ENCODE results near the gene CSRP3. TPM values are rescaled to one million over a fixed set of nuclear protein-coding genes. Genes with fewer than 3 reads are reported as not detected.
"Not testable (repeated sequence)": the region's sequence is repeated elsewhere in the genome, so short reads cannot be mapped to it uniquely, and the experiment has no call there.

CSRP3 gene
- total RNA-seq, 1 donor from 2014 or later = not detected

DNA sequence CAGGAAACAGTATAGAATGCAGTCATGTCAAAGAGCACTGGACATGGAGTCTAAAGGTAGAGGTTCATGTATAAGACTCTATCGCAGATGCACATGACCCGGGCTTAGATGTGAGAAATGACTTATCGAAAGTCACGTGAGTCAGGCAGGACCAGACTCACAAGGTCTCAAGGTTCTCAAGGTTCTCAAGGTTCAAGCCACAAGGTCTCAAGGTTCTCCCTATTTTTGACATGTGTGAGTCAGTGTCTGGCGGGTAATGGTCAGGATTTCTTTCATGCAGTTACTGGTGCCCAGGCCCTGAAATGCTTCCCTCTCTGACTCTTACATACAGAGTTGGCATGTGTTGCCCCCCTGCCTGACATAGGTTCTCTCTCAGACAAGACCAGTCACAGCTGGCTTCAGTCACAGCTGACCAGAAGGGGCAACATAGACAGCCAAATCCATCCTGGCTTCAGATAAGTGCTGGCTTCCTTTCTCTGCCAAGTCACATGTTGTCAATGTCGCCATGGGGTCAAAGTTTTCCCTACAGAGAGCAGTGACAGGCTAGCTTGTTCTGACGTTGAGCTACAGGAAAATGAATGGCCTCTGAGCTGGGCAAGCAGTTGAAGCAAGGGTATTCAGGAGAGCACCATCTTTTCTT, 10.1 kb downstream of the CSRP3 start:
- intact Hi-C loops (cut with micrococcal nuclease) = no loop called here

DNA sequence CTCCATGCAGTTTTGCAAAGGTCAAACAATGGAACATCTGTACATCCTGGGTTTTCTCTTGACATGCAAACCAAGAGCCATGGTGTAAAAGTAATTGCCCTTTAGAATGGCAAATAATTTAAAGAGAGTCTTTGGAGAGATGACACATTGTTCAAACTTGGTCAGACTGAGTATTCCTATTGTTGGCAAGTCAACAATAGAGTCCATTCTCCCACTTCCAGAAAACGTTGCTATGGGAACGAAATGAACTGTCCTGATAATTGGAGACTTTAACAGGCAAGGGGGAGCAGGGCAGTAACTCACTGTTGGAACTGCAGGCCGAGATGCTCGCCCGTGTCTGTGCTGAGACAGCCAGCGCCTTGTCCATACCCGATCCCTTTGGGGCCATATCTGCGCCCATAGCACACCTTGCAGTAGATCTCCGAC, 13.9 kb downstream of the CSRP3 start:
- intact Hi-C loops (cut with micrococcal nuclease) = no loop called here

DNA sequence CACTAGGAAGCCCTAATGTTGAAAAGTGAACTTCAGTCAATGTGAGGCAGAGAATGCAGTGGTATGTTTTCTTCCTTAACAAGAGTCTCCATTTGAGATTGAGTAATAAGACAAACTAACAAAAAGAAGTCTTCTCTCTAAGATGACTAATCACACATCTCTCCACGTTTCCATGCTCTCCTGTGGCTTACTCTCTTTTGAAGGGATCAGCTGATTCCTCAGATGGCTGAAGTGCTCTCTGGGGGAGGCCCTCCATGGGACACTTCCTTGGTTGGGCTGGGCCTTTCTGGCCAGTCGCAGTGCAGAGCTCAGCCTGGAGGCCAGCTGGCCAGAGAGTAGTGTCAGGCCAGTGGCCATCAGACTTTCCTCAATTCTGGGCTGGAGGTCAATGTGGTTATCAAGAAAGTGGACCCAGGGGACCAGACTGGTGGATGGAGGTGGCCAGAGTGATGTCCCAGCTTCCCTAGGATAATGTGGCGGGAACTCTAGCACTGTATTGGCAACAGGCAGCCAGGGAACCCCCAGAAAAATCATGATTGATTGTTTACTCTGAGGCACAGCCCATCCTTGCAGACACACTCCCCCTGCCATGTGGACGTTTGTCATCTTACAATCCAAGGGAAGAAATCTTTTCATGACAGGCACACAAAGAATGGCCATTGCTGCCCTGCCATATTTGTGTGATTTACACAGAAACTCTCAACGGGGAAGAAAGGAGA, 14.5 kb downstream of the CSRP3 start:
- intact Hi-C loops (cut with micrococcal nuclease) = no loop called here

DNA sequence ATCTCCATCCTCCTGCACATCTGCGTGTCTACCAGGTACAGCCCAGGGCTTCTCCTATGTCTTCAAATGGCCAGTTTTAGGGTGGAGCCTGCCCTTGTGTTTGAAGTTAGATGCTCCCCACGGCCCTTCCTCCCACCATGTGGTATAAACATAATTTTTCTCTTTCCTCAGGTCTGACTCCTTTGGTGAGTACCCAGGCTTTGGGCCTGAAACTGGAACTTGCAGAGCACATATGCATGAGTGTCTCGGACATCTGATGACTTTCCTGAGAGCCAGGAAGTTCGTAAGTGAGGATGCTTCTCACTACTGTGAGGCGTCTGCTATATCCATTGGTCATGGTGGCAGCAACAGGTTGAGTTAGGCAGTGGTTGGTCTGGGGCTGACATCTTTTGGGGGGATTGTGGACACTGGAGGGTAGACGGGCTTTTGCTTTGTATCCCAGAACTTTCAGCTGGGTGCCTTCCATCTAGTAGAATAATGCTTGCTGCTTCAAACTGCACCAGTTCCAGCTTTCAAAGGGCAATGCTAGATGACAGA, 16.2 kb downstream of the CSRP3 start:
- intact Hi-C loops (cut with micrococcal nuclease) = no loop called here

DNA sequence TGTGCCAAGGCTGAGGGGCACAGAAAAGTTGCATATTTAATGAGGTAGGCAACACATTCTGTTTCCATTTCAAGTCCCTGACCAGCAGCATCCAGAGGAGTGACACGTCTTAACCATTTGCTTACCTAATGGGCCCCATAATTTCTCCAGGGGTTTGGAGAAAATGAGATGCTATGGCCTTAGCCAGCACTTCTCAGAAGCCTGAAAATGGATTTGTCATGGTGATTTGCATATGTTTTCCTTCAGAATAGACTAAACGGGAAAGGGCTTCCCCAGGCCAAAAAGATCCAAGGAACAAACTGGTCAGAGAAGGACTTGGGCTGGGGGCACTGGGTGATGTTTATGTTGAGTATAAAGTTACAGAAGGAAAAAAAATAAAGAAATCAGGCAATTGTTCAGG, 16.7 kb downstream of the CSRP3 start:
- intact Hi-C loops (cut with micrococcal nuclease) = no loop called here

DNA sequence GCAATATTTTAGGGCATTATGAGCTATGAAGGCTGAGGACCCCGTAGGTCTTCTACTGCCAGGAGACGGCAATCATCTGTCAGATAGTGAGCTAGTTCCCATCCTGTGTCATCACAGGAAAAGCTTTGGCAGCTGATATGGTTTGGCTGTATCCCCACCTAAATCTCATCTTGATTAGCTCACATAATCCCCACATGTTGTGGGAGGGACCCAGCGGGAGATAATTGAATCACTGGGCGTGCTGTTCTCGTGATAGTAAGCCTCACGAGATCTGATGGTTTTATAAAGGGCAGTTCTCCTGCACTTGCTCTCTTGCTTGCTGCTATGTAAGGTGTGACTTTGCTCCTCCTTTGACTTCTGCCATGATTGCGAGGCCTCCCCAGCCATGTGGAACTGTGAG, 18.1 kb downstream of the CSRP3 start:
- intact Hi-C loops (cut with micrococcal nuclease) = no loop called here

DNA sequence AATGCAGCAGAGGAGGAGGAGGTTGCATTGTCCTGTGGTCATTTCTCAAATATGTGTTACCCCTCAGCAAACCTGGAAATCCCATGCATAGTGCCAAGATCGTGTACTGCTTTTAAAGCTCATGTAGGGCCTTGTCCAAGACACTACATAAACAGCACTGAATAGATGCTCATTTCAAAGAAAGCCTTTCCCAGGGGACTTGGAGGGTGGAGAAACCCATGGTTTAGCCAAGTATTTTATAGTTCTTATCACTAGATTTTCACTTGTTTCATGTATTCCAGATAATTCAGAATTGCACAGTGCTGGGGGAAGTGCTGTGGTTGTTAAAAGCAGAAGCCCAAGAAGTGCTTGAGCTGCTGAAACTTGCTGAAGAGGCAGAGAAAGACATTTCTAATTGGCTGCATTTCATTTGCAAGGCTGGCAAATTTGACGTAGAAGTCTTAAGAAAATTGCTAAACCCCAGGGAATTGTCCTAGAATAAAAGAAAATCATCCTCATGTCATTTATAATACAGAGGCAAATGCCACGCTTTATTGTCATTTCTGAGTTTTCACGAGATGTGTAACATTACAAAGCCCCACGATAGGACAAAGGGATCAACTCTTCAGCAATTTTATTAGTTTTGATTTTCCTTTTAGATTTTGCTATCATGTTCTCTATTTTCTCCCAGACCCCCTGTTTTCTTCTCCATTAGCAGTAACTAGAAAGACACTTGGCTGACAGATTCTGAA, 20.1 kb downstream of the CSRP3 start:
- intact Hi-C loops (cut with micrococcal nuclease) = no loop called here

DNA sequence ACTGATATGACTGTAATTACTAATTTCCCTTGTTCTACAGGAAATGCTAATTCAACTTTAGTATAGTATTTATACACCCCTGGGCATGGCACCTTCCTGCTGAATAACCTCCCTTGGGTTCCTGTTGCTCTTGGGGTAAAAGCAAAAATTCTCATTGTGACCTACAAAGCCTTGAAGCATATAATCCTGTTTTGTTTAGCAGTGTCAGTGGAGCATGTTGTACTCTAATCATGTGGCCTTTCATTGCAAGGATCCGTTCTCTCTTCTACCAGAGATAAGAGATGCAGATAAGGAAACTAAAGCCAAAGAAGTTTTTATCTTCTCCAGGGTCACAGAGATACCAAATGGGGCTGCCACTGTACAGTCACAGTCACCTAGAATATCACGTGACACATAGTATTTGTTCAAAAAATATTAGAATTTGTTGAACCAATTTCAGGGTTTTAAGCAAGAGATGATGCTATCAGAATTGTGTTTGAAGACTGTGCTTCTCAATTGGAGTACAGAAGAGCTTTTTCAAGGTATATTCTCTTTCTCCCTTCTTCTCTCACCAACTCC, 25.1 kb downstream of the CSRP3 start:
- intact Hi-C loops (cut with micrococcal nuclease) = no loop called here

DNA sequence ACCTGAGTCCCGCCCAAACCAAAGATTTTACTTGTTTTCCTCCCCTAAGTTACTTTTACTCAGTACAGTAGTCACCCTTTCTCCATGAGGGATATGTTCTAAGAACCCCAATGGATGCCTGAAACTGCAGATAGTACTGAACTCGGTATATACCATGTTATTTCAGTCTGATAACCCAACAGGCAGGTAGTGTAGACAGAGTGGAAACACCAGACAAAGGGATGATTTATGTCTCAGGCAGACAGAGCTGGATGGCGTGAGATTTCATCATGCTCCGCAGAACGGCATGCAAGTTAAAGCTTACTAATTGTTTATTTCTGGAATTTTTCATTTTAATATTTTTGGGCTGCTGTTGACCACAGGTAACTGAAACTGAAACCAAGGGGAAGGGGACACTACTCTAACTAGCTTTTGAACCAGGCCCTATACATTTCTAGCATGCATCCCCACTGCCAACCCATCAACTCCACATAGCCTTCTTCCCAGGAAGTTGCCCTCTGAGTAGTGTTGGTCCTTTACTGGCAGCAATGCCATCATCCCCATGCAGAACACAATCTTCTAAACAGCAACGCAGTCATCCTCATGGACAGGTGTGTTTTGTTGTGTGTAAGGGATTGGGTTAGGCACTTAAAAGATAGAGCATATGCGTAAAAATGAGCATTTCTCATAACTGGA, 27.7 kb downstream of the CSRP3 start:
- intact Hi-C loops (cut with micrococcal nuclease) = no loop called here

DNA sequence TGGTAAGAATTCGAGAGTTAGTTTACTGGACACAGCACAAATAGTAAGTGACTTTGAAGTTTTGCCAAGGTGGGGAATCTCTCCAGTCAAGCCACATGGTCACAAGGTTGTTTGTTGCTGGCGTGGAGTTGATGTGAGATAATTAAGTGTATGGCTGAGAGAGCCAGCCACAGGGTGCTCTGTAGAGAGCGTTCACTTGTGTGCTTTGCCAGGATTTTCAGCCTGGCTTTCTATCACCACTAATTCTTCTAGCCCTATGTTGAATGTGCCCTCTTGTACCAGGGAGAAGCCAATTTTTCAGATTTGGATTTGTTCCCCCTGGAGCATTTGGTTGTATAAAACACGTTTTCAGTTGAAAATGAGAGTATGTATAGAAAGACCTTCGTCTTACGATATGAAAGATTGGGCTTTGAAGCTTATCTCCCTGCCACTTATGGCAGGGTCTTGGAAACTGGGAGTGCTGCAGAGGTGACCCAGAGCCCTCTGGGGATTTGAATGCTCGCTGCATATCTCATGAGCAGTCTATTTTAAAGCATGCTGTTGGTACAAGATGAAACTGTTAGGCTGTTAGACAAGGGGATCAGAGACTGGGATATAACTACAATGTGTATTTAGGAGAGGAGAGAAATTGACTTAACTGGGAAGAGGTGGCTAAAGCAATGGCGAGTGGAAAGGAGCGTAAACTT, 28.6 kb downstream of the CSRP3 start:
- intact Hi-C loops (cut with micrococcal nuclease) = no loop called here

DNA sequence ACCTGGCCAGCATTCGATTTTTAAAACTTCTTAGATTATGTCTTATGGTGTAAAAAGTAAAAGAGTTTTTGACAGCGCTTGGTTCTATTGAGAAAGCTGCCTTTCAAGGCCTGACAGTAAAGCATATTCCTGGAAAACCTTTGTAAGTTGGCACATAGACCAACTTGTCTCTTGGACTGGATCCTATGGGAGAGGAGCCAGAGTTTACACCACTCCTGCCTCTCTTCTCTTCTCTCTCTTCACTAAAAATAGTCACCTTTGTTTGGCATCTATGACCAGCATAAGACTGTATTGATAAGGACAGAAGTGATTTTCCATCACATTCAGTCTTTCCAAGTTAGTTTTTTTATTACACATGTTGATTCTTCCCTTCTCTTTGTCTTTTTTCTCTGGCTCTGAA, 33.7 kb downstream of the CSRP3 start:
- intact Hi-C loops (cut with micrococcal nuclease) = no loop called here

DNA sequence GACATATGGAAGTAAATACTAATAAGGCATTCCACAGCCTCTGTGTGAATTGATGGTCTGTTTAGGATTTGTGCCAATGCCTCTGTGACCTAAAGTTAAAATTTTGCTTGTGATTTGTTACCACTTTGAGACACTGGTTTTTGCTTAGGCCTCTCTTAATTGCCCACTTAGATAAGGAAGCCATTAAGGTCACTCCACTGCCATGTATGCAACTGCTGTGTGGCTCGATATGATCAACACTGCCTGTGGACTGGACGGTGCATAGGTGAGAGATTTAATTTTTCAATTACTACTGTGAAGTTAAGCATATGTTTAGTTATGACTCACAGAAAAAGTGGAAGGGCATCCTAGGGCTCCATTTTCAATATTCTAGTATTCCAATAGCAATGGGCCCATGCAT, 36.9 kb downstream of the CSRP3 start:
- intact Hi-C loops (cut with micrococcal nuclease) = no loop called here

DNA sequence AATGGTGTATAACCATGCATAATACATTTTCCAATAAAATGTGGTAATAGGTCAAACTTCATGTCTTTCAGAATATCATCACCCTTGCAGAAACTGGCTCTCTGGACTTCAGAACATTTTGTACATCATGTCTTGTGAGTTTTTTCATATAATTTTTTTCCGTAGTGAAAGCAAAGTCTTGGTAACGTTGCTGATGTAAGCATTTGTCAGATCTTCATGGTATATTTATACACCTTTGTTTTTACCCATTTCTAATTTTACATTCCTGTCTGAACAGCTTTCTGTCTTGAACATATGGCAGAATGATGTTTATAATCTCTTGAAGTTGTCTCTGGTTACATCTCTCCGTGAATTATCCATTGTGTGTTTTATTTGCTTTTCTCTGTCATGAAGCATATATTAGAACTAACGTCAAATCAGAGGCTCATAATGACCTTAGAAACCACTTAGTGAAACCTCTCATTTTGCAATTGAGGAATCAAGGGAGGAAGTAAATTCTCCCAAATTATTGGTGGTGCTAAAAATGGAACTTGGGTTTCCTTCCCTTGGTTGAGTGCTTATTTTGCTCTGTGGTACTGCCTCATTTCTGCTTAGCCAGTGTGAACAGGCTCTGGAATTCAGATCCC, 37.4 kb downstream of the CSRP3 start:
- intact Hi-C loops (cut with micrococcal nuclease) = no loop called here

DNA sequence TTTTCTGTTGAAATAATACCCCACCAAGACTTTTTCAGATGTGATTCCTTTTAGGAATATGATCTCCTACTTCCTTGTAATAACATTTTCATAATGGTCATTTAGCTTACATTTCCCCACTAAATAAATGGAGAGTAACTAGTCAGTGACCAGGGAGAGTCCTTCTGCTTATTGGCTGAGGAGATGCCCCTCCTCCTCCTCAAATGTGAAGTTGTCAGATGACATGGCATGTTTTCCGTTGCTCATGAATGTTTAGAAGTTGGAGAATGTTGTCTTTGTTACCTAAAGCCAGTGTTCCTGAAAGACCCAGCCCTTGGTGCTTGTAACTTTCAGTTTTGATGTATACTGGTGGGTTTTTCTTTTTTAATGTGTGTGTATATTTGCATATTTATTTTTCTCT, 38.2 kb downstream of the CSRP3 start:
- intact Hi-C loops (cut with micrococcal nuclease) = no loop called here

DNA sequence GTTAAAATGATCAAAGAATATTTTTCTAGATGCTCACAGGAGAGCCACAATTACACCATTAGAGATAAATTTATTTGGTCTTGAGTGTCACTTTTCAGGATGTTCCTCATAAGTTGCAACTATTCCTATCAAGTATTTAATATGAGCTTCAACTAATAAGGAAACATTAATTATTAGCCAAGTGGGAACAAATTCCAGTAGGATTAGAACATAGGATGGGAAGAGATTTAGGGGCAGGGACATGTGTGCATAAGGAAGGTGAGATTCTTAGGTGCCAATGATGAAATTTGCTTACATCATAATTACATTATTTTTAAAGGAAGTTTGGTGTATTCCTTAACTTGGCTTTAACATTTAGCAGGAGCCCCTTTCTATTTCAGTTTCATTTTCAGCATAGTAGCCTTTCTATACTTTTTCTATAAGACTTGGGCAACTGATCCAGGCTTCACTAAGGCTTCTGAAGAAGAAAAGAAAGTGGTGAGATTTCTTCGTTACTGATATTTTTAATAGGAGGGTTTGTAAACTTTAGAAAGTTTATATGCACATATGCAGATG, 38.8 kb downstream of the CSRP3 start:
- intact Hi-C loops (cut with micrococcal nuclease) = no loop called here

DNA sequence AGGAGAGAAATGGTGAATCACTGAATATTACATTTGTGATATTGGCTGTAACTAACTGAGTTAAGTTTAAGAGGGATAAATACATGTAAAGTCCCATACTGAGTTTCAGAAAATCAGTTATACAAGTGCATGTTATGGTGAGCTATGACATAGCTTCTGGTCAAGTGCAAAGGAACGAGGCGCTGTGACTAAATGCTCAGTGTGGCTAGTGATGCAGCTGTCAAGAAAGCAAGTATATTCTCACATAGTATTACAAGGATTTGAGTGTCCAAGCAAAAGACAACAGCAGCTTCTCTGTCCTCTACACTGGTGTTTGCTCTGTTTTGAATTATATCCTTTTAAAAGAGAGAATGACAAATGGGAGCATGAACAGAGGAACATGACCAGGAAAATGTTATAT, 40.1 kb downstream of the CSRP3 start:
- intact Hi-C loops (cut with micrococcal nuclease) = no loop called here

DNA sequence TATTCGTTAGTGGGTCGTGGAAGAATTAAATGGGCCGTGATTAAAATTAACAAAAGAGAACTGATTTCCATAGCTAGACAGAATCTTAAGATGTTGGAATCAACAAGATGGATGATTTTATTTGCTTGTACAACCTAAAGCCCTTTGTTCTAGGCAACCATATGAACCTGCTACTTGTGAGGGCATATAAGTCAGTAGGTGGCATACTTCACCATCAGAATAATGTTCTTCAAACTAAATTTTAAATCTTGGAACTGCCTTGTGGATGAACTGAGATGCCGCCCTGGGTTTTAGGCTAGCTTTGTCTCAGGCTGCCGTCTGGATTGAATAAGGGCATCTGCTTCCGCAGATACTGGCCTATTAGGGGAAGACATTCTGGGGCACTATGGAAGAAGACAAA, 40.9 kb downstream of the CSRP3 start:
- intact Hi-C loops (cut with micrococcal nuclease) = no loop called here

DNA sequence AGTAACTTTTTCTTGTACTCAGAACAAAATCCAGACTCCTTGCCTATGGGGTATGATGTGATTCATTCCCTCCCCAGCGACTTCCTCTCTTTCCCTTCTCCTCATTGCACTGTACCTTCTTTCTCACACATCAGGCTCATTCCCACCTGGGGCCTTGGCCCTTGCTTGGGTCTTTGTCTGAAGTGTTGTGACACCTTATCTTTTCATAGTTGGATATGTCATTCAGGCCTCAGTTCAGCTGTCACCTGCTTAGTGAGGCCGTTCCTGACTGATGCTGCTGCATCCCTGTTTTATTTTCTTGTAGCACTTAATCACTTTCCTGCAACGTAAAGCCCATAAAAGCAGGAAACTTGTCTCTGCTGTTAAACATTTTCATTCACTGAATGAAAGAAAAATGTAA, 44.9 kb downstream of the CSRP3 start:
- intact Hi-C loops (cut with micrococcal nuclease) = no loop called here

DNA sequence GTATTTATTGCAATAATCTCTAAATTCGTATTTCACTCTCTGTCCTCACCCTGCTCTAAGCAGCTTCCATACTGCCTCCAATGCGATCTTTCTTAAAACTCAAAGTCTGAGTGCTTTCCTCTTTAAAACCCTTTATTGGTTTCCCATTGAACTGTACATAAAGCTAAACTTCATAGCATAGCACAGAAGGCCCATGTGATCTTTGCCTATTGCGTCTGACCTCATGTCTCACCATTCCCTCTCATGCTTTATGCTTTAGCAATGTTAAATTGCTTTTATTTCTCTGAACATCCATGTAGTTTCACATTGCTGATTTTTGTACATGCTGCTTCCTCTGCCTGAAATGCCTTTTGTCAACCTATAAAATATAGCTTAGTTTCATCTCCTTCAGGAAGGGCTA, 56.5 kb downstream of the CSRP3 start:
- intact Hi-C loops (cut with micrococcal nuclease) = no loop called here

DNA sequence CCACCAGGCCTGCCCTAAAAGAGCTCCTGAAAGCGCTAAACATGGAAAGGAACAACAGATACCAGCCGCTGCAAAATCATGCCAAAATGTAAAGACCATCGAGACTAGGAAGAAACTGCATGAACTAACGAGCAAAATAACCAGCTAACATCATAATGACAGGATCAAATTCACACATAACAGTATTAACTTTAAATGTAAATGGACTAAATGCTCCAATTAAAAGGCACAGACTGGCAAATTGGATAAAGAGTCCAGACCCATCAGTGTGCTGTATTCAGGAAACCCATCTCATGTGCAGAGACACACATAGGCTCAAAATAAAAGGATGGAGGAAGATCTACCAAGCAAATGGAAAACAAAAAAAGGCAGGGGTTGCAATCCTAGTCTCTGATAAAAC, 64.9 kb downstream of the CSRP3 start:
- intact Hi-C loops (cut with micrococcal nuclease) = not testable (repeated sequence)

All from T-helper 2 cell treated with Interferon-gamma antibody and Interleukin-4, amounts not matched to agents 100 ng/mL and 5 ng/mL, for 36 hours (primary cell).